ENCODE results near the gene TBC1D2B. TPM values are rescaled to one million over a fixed set of nuclear protein-coding genes. Genes with fewer than 3 reads are reported as not detected.

The TBC1D2B gene
- total RNA-seq, 1 donor from 2014 or later: 69.3 TPM

- Mint-ChIP-seq H3K4me1 (ENCODE audit: unreplicated experiment) (peaks cover 5% of the 10 kb centered on the region), H3K36me3 (ENCODE audit: unreplicated experiment) (no peaks in the 10 kb centered on the region), H3K27ac (ENCODE audit: unreplicated experiment) (no peak overlapping the region), H3K9me3 (ENCODE audit: unreplicated experiment) (no peaks in the 10 kb centered on the region), H3K4me3 (ENCODE audit: unreplicated experiment) (no peak overlapping the region), H3K27me3 (ENCODE audit: unreplicated experiment) (no peaks in the 10 kb centered on the region)
- no peak for DNase-seq (ENCODE audit: extremely low spot score, unreplicated experiment)
- no peak for TF ChIP-seq CTCF (IDR thresholded peaks at IDR 0.05)
Measured at GRCh38 chr15:78110916-78111475, 33.5 kb upstream of the TBC1D2B start.

GRCh38 chr15:78110096-78110495 is 32.6 kb upstream of the TBC1D2B start:
- Mint-ChIP-seq H3K27me3 (ENCODE audit: unreplicated experiment) (no peaks in the 10 kb centered on the region), H3K36me3 (ENCODE audit: unreplicated experiment) (no peaks in the 10 kb centered on the region), H3K9me3 (ENCODE audit: unreplicated experiment) (no peaks in the 10 kb centered on the region), H3K4me1 (ENCODE audit: unreplicated experiment) (peaks cover 6% of the 10 kb centered on the region), H3K4me3 (ENCODE audit: unreplicated experiment) (no peak overlapping the region), H3K27ac (ENCODE audit: unreplicated experiment) (no peak overlapping the region)
- TF ChIP-seq CTCF (IDR thresholded peaks at IDR 0.05): no peak
- no peak for DNase-seq (ENCODE audit: extremely low spot score, unreplicated experiment)

- H3K36me3 Mint-ChIP-seq (ENCODE audit: unreplicated experiment): no peaks in the 10 kb centered on the region
- H3K4me1 Mint-ChIP-seq (ENCODE audit: unreplicated experiment): peaks cover 16% of the 10 kb centered on the region
- H3K4me3 Mint-ChIP-seq (ENCODE audit: unreplicated experiment): no peak overlapping the region
- TF ChIP-seq CTCF (IDR thresholded peaks at IDR 0.05): no peak
- no peak for DNase-seq (ENCODE audit: extremely low spot score, unreplicated experiment)
- no peaks in the 10 kb centered on the region for H3K9me3 Mint-ChIP-seq (ENCODE audit: unreplicated experiment)
- H3K27ac Mint-ChIP-seq (ENCODE audit: unreplicated experiment): no peak overlapping the region
- no peaks in the 10 kb centered on the region for H3K27me3 Mint-ChIP-seq (ENCODE audit: unreplicated experiment)
Measured at GRCh38 chr15:78109156-78109555, 31.6 kb upstream of the TBC1D2B start.

- no peaks in the 10 kb centered on the region for H3K36me3 Mint-ChIP-seq (ENCODE audit: unreplicated experiment)
- H3K4me3 Mint-ChIP-seq (ENCODE audit: unreplicated experiment): no peak overlapping the region
- peaks cover 18% of the 10 kb centered on the region for H3K4me1 Mint-ChIP-seq (ENCODE audit: unreplicated experiment)
- TF ChIP-seq CTCF (IDR thresholded peaks at IDR 0.05): no peak
- H3K9me3 Mint-ChIP-seq (ENCODE audit: unreplicated experiment): no peaks in the 10 kb centered on the region
- no peaks in the 10 kb centered on the region for H3K27me3 Mint-ChIP-seq (ENCODE audit: unreplicated experiment)
- H3K27ac Mint-ChIP-seq (ENCODE audit: unreplicated experiment): no peak overlapping the region
- peak; percentile 93 for DNase-seq (ENCODE audit: extremely low spot score, unreplicated experiment)
Measured at GRCh38 chr15:78108300-78109084, 31.0 kb upstream of the TBC1D2B start.

- no peak overlapping the region for H3K27ac Mint-ChIP-seq (ENCODE audit: unreplicated experiment)
- H3K9me3 Mint-ChIP-seq (ENCODE audit: unreplicated experiment): no peaks in the 10 kb centered on the region
- H3K27me3 Mint-ChIP-seq (ENCODE audit: unreplicated experiment): no peaks in the 10 kb centered on the region
- TF ChIP-seq CTCF (IDR thresholded peaks at IDR 0.05): no peak
- no peak overlapping the region for H3K4me3 Mint-ChIP-seq (ENCODE audit: unreplicated experiment)
- peaks cover 16% of the 10 kb centered on the region for H3K4me1 Mint-ChIP-seq (ENCODE audit: unreplicated experiment)
- H3K36me3 Mint-ChIP-seq (ENCODE audit: unreplicated experiment): no peaks in the 10 kb centered on the region
- DNase-seq (ENCODE audit: extremely low spot score, unreplicated experiment): no peak
Measured at GRCh38 chr15:78107471-78107870, 30.0 kb upstream of the TBC1D2B start.
